GM19099 (cell line): ENCODE results near the gene ZNF543.
A peak's percentile ranks its signal among the peaks of the same experiment; 100 is the strongest.

ENCODE experiments used
- POLR2A ChIP-seq: IDR thresholded peaks from 3 replicates; pipeline ENCODE4 v1.6.1; 2011; ENCODE audit warnings: low read depth; ENCODE audit not compliant: insufficient read length; ENCODE audit errors: extremely low read depth

Gene ZNF543

GRCh38 chr19:57305056-57305455, 15.2 kb upstream of the ZNF543 start:
- no peak for TF ChIP-seq POLR2A

- TF ChIP-seq POLR2A = no peak
Observed at GRCh38 chr19:57308514-57308913, 11.8 kb upstream of the ZNF543 start.

- TF ChIP-seq POLR2A = no peak
Observed at GRCh38 chr19:57310792-57311191, 9.5 kb upstream of the ZNF543 start.

DNA sequence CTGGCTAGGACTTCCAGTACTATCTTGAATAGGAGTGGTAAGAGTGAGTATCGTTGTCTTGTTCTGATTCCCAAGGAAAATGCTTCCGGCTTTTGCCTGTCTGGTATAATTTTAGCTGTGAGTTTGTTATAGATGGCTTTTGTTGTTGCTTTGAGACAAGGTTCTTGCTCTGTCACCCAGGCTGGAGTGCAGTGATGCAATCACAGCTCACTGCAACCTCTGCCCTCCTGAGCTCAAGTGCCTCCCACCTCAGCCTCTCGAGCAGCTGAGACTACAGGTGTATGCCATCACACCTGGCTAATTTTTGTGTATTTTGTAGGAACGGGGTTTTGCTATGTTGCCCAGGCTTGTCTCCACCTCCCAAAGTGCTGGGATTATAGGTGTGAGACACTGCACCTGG, 6.1 kb upstream of the ZNF543 start:
- no peak for TF ChIP-seq POLR2A

GRCh38 chr19:57317503-57317902, 2.8 kb upstream of the ZNF543 start:
- TF ChIP-seq POLR2A = no peak

DNA sequence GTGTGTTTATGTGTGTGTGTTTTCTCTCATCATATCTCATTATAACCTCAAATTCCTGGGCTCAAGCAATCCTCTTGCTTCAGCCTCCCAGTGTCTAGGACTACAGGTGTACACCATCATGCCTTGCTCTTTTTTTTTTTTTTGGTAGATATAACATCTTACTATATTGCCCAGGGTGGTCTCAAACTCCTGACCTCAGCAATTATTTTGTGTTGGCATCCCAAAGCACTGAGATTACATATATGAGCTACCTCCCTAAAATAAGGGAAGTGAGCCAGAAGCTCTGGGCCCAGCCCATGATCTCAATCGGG, 448 bp upstream of the ZNF543 start:
- TF ChIP-seq POLR2A = no peak

GRCh38 chr19:57321116-57321515, 844 bp downstream of the ZNF543 start:
- no peak for TF ChIP-seq POLR2A

GRCh38 chr19:57321751-57322150, 1.5 kb downstream of the ZNF543 start:
- TF ChIP-seq POLR2A = no peak

DNA sequence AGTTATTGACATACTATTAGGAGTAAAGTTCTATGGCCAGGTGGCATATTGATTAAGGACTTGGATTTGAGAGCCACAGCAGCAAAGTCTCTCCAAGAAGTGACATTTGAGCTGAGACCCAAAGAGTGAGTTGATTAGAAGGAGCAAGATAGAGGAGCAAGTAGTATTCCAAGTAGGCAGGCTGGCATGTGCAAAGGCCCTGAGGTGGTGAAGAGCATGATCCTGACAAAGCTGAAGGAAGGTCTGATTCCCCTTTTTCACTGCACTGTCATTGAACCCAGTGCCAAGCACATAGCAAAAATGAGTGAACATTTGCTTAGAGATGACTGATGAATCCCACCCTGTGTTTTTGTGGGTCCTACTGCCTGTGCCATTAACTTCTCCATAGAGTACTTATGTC, 4.7 kb downstream of the ZNF543 start:
- no peak for TF ChIP-seq POLR2A

DNA sequence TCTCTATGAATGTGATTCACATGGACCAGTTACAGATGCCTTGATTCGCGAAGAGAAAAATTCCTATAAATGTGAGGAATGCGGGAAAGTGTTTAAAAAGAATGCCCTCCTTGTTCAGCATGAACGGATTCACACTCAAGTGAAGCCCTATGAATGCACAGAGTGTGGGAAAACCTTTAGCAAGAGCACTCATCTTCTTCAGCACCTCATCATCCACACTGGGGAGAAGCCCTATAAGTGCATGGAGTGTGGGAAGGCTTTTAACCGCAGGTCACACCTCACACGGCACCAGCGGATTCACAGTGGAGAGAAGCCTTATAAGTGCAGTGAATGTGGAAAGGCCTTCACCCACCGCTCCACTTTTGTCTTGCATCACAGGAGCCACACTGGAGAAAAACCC, 7.7 kb downstream of the ZNF543 start:
- no peak for TF ChIP-seq POLR2A

GRCh38 chr19:57334191-57334590, 13.9 kb downstream of the ZNF543 start:
- no peak for TF ChIP-seq POLR2A

DNA sequence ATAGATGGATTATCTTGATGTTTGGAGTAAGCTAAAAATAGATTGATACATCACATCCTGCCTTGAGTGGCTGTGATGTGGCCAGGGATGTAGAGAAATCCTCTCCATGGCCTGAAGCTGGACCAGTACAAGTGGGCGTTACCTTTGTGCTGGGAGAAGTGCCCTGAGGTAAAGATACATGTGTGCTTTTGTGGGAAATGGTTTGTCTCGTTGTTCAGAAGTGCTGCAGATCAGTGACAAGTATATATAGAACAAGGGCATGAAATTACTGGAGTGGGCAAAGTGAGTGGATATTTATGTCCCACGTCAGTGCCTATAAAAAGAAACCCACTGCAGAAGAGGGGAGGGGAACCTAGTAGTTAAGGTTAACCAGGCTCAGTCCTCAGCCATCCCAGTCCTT, 18.6 kb downstream of the ZNF543 start:
- no peak for TF ChIP-seq POLR2A

GRCh38 chr19:57342582-57342981, 22.3 kb downstream of the ZNF543 start:
- no peak for TF ChIP-seq POLR2A

- TF ChIP-seq POLR2A = no peak
Observed at GRCh38 chr19:57348136-57348535, 27.9 kb downstream of the ZNF543 start.

DNA sequence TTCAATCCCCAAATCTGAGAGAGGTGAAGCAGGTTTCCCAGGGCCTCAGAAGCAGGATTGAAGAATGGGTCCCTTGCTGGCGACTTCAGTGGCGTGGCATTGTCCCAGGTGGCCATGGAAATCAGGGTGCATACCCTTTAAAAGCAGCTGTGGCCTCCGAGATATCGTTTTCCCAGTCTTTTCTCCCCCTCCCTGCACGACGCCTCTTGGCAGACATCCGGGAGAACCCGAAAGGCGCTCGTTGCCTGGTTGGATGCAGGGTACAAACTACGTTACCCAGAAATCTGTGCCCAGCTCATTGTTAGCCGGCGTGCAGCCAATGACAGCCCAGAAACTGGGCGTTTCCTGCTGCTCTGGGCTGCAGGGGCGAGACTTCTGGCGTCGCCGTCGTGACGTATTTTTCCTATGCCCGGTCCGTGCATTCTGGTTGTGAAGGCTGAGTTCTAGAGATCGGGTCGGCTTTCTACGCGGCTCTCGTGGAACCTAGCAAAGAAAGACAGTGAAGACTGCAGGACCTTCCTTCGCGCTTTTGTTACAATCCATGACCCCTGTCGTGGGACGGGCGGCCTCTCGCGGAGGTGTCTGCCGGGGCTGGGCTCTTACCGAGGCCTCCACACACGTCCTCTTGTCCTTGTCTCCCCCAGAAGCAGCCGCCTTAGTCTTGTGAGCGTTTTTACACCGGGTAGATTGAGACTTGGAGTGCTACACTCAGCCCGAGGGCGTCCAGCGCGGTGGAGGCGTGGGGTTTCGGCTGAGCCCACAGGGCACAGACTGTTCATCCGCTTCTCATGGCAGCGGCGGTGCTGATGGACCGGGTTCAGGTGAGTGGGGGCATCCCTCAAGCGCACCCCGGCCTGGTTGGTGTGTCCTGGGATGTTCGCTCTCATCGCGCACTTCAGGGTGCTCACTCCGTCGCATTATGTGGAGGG, 30.9 kb downstream of the ZNF543 start, which contains the start of gene ZNF304:
Gene ZNF304, plus strand, starts transcription at position 395 of the 929 bp plus-strand sequence. Its CDS starts 394 bp downstream, at position 789.
- peak; percentile 64 for TF ChIP-seq POLR2A

GRCh38 chr19:57351867-57352266, 31.6 kb downstream of the ZNF543 start:
- no peak for TF ChIP-seq POLR2A

DNA sequence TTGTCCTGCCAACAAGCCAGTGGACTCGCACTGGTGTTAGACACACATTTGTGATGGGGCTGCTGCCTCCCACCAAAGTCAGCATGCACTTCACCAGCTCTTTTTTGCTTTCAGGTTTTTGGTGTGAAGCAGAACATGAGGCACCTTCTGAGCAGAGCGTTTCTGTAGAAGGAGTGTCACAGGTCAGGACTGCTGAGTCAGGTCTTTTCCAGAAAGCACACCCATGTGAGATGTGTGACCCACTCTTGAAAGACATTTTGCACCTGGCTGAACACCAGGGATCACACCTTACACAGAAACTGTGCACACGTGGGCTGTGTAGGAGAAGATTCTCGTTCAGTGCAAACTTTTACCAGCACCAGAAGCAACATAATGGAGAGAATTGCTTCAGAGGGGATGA, 35.6 kb downstream of the ZNF543 start:
- no peak for TF ChIP-seq POLR2A

- no peak for TF ChIP-seq POLR2A
Observed at GRCh38 chr19:57357406-57357805, 37.1 kb downstream of the ZNF543 start.

DNA sequence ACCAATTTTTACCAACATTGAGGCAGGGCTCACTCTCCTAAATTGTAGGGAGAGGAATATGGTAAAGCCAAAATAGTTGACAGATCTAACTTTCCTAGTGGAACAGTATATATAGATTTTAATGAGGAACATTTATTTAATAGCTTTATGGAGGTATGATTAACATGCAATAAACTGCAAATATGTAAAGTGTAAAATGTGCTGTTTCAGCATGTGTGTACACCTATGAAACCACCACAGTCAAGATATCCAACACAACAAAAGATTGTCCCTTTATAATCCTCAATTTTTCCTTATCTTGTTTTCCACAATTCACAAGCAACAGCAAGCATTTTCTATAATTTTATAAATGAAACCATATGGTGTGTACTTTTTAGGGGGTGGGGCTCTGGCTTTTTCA, 39.0 kb downstream of the ZNF543 start:
- TF ChIP-seq POLR2A = no peak
